ENCODE data around the gene IRF6.

DNA sequence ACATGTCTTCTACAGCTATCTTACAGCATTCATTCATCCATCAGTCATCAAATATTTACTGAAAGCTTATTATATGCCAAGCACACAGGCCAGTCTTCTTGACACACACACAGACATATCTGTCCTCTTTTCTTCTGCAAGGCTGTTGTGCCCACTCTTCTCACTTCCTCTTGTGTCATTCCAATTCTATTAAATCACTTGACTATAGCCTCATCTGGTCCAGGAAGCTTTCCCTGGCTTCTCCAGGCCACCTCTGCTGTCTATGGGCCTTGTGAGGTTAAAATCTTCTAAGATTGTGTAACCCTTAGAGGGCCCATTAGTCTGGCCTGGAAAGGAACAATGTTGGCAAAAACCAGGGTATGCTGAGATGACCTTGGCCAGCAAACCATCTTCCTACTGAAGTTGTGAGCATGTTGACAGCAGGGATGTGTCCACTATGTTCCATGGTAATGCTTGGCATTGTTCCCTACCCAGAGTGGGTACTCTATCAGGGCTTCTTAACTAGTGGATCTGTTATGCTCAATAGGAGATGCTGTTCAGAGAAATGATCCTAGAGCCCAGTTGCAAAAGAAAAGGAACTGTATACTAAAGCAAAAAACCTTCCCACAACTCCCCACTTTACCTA is 44.8 kb downstream of the IRF6 start:
- TF ChIP-seq, protein P1, sequence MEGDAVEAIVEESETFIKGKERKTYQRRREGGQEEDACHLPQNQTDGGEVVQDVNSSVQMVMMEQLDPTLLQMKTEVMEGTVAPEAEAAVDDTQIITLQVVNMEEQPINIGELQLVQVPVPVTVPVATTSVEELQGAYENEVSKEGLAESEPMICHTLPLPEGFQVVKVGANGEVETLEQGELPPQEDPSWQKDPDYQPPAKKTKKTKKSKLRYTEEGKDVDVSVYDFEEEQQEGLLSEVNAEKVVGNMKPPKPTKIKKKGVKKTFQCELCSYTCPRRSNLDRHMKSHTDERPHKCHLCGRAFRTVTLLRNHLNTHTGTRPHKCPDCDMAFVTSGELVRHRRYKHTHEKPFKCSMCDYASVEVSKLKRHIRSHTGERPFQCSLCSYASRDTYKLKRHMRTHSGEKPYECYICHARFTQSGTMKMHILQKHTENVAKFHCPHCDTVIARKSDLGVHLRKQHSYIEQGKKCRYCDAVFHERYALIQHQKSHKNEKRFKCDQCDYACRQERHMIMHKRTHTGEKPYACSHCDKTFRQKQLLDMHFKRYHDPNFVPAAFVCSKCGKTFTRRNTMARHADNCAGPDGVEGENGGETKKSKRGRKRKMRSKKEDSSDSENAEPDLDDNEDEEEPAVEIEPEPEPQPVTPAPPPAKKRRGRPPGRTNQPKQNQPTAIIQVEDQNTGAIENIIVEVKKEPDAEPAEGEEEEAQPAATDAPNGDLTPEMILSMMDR (IDR thresholded peaks at IDR 0.05): no peak
- no peak for TF ChIP-seq POLR2A (IDR thresholded peaks at IDR 0.05)
